Endothelial cell (in vitro differentiated cells): ENCODE measurements around the gene FAM171A2. TPM values are rescaled to one million over a fixed set of nuclear protein-coding genes. Genes with fewer than 3 reads are reported as not detected.
"Not testable (repeated sequence)": the region's sequence is repeated elsewhere in the genome, so short reads cannot be mapped to it uniquely, and the experiment has no call there.

Source experiments
- DNase-seq: peaks from one replicate; pipeline ENCODE4 v3.0.0; 2021; ENCODE audit warnings: low spot score
- H3K27ac Mint-ChIP-seq: one replicate; pipeline ENCODE4 v1.8.0; 2021; ENCODE audit warnings: mixed read lengths, inconsistent platforms; ENCODE audit not compliant: unreplicated experiment
- H3K27me3 Mint-ChIP-seq: one replicate; pipeline ENCODE4 v1.8.0; 2021; ENCODE audit warnings: mild to moderate bottlenecking, moderate library complexity, mixed read lengths, inconsistent platforms; ENCODE audit not compliant: unreplicated experiment
- H3K36me3 Mint-ChIP-seq: one replicate; pipeline ENCODE4 v1.8.0; 2021; ENCODE audit warnings: mild to moderate bottlenecking, low read depth, mixed read lengths, inconsistent platforms; ENCODE audit not compliant: unreplicated experiment
- H3K4me1 Mint-ChIP-seq: one replicate; pipeline ENCODE4 v1.8.0; 2021; ENCODE audit warnings: mild to moderate bottlenecking, mixed read lengths, inconsistent platforms; ENCODE audit not compliant: unreplicated experiment
- H3K4me3 Mint-ChIP-seq: one replicate; pipeline ENCODE4 v1.8.0; 2021; ENCODE audit warnings: mild to moderate bottlenecking, mixed read lengths, inconsistent platforms; ENCODE audit not compliant: unreplicated experiment
- H3K9me3 Mint-ChIP-seq: one replicate; pipeline ENCODE4 v1.8.0; 2021; ENCODE audit warnings: mixed read lengths, inconsistent platforms; ENCODE audit not compliant: unreplicated experiment
- CTCF ChIP-seq: fragments of 200-600 bp; sonication (generic); IDR thresholded peaks from one replicate; pipeline ENCODE4 v1.5.0; 2021; ENCODE audit warnings: antibody characterized with exemption; ENCODE audit not compliant: unreplicated experiment
- total RNA-seq: library from RNA; stranded (reverse); fragmentation: NEBNext Ultra II Directional; extraction: Animal tissue kit (Norgen Biotek cat#: 25700); gene quantifications from one replicate; pipeline ENCODE4 v1.2.1, GENCODE V29; 2021; ENCODE audit not compliant: unreplicated experiment

Gene FAM171A2
- total RNA-seq, 1 donor from 2014 or later, result 53.7 TPM

DNA sequence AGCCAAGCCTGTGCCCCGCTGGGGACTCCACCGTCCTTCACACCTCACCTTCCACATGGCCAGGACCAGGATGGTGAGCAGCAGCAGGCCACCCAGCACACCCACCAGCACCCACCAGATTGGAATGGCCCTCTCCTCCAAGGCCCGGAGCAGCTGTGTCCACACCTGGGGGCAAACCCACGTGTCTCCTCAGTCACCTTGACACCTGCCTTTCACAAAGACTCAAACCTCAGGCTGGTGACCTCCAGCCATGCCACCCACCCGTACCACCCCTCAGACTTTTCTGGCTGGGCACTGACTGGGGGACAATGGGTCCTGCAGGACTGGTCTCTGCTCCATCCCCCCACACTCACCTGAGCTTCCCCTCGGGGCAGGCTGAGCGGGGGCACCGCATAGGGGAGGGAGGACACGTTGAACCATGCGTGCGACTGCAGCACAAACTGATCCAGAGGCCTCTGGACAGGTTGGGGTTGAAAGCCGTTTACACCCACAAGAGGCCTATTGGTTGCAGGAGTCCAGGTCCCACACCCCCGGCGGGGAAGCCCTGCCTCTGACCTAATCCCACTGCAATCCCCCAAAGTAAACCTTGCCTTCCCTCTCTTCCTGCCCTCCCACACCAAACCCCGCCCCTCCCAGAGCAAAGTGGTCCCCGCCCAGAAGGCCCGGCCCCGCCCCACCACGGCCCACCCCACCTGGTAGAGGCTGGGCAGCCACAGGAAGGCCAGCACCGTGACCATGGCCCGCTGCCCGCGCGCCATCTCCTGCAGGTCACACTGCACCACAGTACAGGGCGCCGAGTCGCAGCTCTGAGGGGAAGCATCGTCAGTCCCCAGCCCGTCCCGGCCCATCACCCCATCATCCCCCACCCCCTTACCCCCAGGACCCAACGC is 10.9 kb upstream of the FAM171A2 start:
- H3K4me3 Mint-ChIP-seq, result no peak overlapping the region
- H3K27me3 Mint-ChIP-seq, result peaks cover 12% of the 10 kb centered on the region
- H3K9me3 Mint-ChIP-seq, result no peaks in the 10 kb centered on the region
- H3K36me3 Mint-ChIP-seq, result no peaks in the 10 kb centered on the region
- H3K4me1 Mint-ChIP-seq, result no peaks in the 10 kb centered on the region
- H3K27ac Mint-ChIP-seq, result no peak overlapping the region
- no peak for DNase-seq
- no peak for TF ChIP-seq CTCF

- no peak for DNase-seq
- TF ChIP-seq CTCF, result no peak
- Mint-ChIP-seq H3K27ac (no peak overlapping the region), H3K4me1 (no peaks in the 10 kb centered on the region), H3K36me3 (no peaks in the 10 kb centered on the region), H3K27me3 (peaks cover 10% of the 10 kb centered on the region), H3K4me3 (no peak overlapping the region), H3K9me3 (no peaks in the 10 kb centered on the region)
Observed at GRCh38 chr17:44372036-44372435, 8.4 kb upstream of the FAM171A2 start.

- H3K27me3 Mint-ChIP-seq, H3K36me3 Mint-ChIP-seq, H3K4me3 Mint-ChIP-seq, DNase-seq, H3K4me1 Mint-ChIP-seq, H3K27ac Mint-ChIP-seq, H3K9me3 Mint-ChIP-seq: not testable (repeated sequence)
Observed at GRCh38 chr17:44369414-44370023, 5.9 kb upstream of the FAM171A2 start.

DNA sequence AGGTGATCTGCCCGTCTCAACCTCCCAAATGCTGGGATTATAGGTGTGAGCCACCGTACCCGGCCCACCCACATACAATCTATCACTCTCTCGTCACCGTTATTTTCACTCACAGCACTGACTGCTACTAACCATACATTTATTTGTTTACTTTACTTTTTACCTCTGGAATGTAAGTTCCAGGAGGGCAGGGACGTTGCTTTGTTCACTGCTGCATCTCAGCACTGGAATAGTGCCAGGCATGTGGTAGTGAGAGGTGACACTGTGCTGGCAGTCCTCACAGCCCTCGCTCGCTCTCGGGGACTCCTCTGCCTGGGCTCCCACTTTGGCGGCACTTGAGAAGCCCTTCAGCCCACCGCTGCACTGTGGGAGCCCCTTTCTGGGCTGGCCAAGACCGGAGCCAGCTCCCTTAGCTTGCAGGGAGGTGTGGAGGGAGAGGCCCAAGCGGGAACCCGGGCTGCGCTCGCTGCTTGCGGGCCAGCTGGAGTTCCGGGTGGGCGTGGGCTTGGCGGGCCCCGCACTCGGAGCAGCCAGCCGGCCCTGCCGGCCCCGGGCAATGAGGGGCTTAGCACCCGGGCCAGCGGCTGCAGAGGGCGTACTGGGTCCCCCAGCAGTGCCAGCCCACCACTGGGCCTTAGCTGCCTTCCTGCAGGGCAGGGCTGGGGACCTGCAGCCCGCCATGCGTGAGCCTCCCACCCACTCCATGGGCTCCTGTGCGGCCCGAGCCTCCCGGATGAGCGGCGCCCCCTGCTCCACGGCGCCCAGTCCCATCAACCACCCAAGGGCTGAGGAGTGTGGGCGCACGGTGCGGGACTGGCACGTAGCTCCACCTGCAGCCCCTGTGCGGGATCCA is 5.0 kb upstream of the FAM171A2 start:
- H3K27me3 Mint-ChIP-seq, H3K4me3 Mint-ChIP-seq, H3K36me3 Mint-ChIP-seq, H3K4me1 Mint-ChIP-seq, DNase-seq, H3K27ac Mint-ChIP-seq, H3K9me3 Mint-ChIP-seq: not testable (repeated sequence)

- Mint-ChIP-seq H3K27me3 (peaks cover 3% of the 10 kb centered on the region), H3K36me3 (no peaks in the 10 kb centered on the region), H3K9me3 (no peaks in the 10 kb centered on the region), H3K4me3 (no peak overlapping the region), H3K27ac (no peak overlapping the region), H3K4me1 (no peaks in the 10 kb centered on the region)
- no peak for TF ChIP-seq CTCF
- no peak for DNase-seq
Observed at GRCh38 chr17:44367231-44367979, 3.8 kb upstream of the FAM171A2 start.

GRCh38 chr17:44365051-44365450 is 1.4 kb upstream of the FAM171A2 start:
- peaks cover 10% of the 10 kb centered on the region for H3K27me3 Mint-ChIP-seq
- H3K4me1 Mint-ChIP-seq, result peaks cover 15% of the 10 kb centered on the region
- not testable (repeated sequence) for H3K36me3 Mint-ChIP-seq, H3K9me3 Mint-ChIP-seq, DNase-seq, H3K27ac Mint-ChIP-seq
- H3K4me3 Mint-ChIP-seq, result peak overlapping the region; percentile 69
